HepG2 (cell line): ENCODE measurements around the gene SCGB3A1. TPM values are rescaled to one million over a fixed set of nuclear protein-coding genes. Genes with fewer than 3 reads are reported as not detected.

Experiments
- ATAC-seq: fragments of 200-7000 bp; cut with Tn5 transposase; 3 replicates; pipeline ENCODE4 v1.9.1; 2020; ENCODE audit warnings: mild to moderate bottlenecking, moderate library complexity
- BruUV-seq: library from RNA; stranded (reverse); fragments of 400-500 nt; replicated peaks from 2 replicates; lab custom pipeline; 2021; lab: Mats Ljungman, UMichigan
- CTCF ChIA-PET: fragments of 300-600 bp; formaldehyde crosslinking; extraction: SDS; loops from one replicate; lab custom pipeline; 2021; ENCODE audit warnings: low total read pairs, inconsistent platforms, low intra/inter-chr PET ratio; lab: Yijun Ruan, JAX
- POLR2A ChIA-PET: fragments of 350-600 bp; sonication (Branson Sonifier 250); formaldehyde crosslinking; loops from one replicate; lab custom pipeline; 2020; ENCODE audit warnings: antibody characterized with exemption, inconsistent platforms; lab: Yijun Ruan, JAX
- DNase-seq: peaks from one replicate; pipeline ENCODE4 v3.0.0-alpha.2; 2015; ENCODE audit warnings: low spot score
- FAIRE-seq: peaks from 3 replicates; lab custom pipeline; 2011; peaks lifted over from hg19 to GRCh38; lab: Jason Lieb, UNC
- H2AFZ ChIP-seq: one replicate; pipeline ENCODE4 v1.6.1; 2011; ENCODE audit warnings: low read length, inconsistent platforms
- H3K27ac ChIP-seq: fragments of 300-600 bp; 3 replicates; pipeline ENCODE4 v1.8.0; 2011; ENCODE audit warnings: mixed run types, mild to moderate bottlenecking, mixed read lengths, low read length, inconsistent platforms; ENCODE audit not compliant: insufficient read depth; ENCODE audit errors: extremely low read length
- H3K27me3 ChIP-seq, 2 experiments: fragments of 200-600 bp in 1 of 2; 2 replicates in 1 of 2; 3 replicates in 1 of 2; pipeline versions ENCODE4 v1.6.0 to v1.8.0; 2011; ENCODE audit warnings: low read length in 2 of 2, mild to moderate bottlenecking in 2 of 2, moderate library complexity in 2 of 2, inconsistent platforms in 1 of 2; ENCODE audit not compliant: insufficient read depth in 2 of 2, control insufficient read depth in 1 of 2
- H3K36me3 ChIP-seq, 2 experiments: fragments of 200-600 bp in 1 of 2; replicated peaks in 1 of 2; 2 replicates in 1 of 2; 3 replicates in 1 of 2; pipeline versions ENCODE4 v1.5.1 to v1.8.0; 2011; ENCODE audit warnings: low read length in 2 of 2, inconsistent platforms in 1 of 2; ENCODE audit not compliant: insufficient read depth in 2 of 2, control insufficient read depth in 1 of 2
- H3K4me1 ChIP-seq: 2 replicates; pipeline ENCODE4 v1.5.1; 2012; ENCODE audit warnings: low read length, inconsistent platforms; ENCODE audit not compliant: insufficient read depth
- H3K4me2 ChIP-seq: 2 replicates; pipeline ENCODE4 v1.6.0; 2011; ENCODE audit warnings: low read depth, low read length, inconsistent platforms
- H3K4me3 ChIP-seq, 3 experiments: fragments of 200-600 bp in 1 of 3; sonication (generic), shearing (Covaris generic) in 1 of 3; replicated peaks in 1 of 3; 2 replicates each; pipeline ENCODE4 v1.5.1; 2011 to 2016; ENCODE audit warnings: low read length in 3 of 3, inconsistent platforms in 2 of 3, low read depth in 2 of 3, mild to moderate bottlenecking in 2 of 3, control low read depth in 1 of 3, mixed read lengths in 1 of 3; ENCODE audit not compliant: insufficient read depth in 1 of 3
- H3K79me2 ChIP-seq: one replicate; pipeline ENCODE4 v1.6.1; 2011; ENCODE audit warnings: low read length, inconsistent platforms; ENCODE audit not compliant: insufficient read depth
- H3K9ac ChIP-seq: 2 replicates; pipeline ENCODE4 v1.6.0; 2011; ENCODE audit warnings: mild to moderate bottlenecking, low read depth, low read length, inconsistent platforms; ENCODE audit not compliant: insufficient read depth
- H3K9me3 ChIP-seq: 2 replicates; pipeline ENCODE4 v1.5.1; 2012; ENCODE audit warnings: mild to moderate bottlenecking, low read length
- H4K20me1 ChIP-seq: 2 replicates; pipeline ENCODE4 v1.6.0; 2011; ENCODE audit warnings: inconsistent platforms, mild to moderate bottlenecking, low read length, moderate library complexity; ENCODE audit not compliant: insufficient read depth
- RBAK ChIP-seq: sonication (generic); formaldehyde crosslinking; IDR thresholded peaks from 2 replicates; pipeline ENCODE4 v1.5.1; 2020; ENCODE audit warnings: mild to moderate bottlenecking, missing genetic modification reagents
- SOX5 ChIP-seq: IDR thresholded peaks from 2 replicates; pipeline ENCODE4 v1.6.1; 2016; ENCODE audit warnings: borderline replicate concordance
- ZSCAN9 ChIP-seq: IDR thresholded peaks from 2 replicates; pipeline ENCODE4 v1.6.1; 2016; ENCODE audit warnings: borderline replicate concordance
- WGBS: methylation state at CpG from one replicate; pipeline ENCODE4 v1.1.6; 2017; ENCODE audit warnings: low lambda C conversion rate; 5-methylcytosine and 5-hydroxymethylcytosine counted together
- in situ Hi-C: cut with HindIII; loops from 2 replicates; pipeline ENCODE4 v1.10.0; 2017; ENCODE audit warnings: low pct_unique_long_range_greater_than_20kb; ENCODE audit not compliant: extremely low pct_ligation_motif_present
- intact Hi-C: fragments of 100-400 bp; cut with micrococcal nuclease; formaldehyde crosslinking; loops from one replicate; pipeline ENCODE4 v1.10.0; 2022; ENCODE audit not compliant: unreplicated experiment
- polyA plus RNA-seq, 8 experiments: library from polyadenylated mRNA; depleted of rRNA in 3 of 8; stranded (reverse) in 7 of 8; unstranded in 1 of 8; fragments of >200 nt; fragmentation: Illumina TruSeq in 4 of 8; extraction: Trizol in 4 of 8; gene quantifications; 2 replicates each; pipeline versions ENCODE4 v1.2.1 to v1.2.3, GENCODE V29; 2011 to 2016; ENCODE audit warnings: low read depth in 4 of 8, missing spikeins in 1 of 8, mixed read lengths in 1 of 8; ENCODE audit not compliant: insufficient read depth in 1 of 8
- total RNA-seq, 5 experiments: library from RNA; depleted of rRNA; stranded (reverse); fragments of >200 nt; fragmentation: Illumina TruSeq; extraction: Trizol; gene quantifications; 2 replicates each; pipeline ENCODE4 v1.2.3, GENCODE V29; 2016; ENCODE audit warnings: low read depth in 1 of 5
- TF ChIP-seq, protein P1 (sequence below): sonication (generic); formaldehyde crosslinking; IDR thresholded peaks from 2 replicates; pipeline ENCODE4 v1.5.1; 2020; ENCODE audit warnings: mild to moderate bottlenecking, missing genetic modification reagents, moderate library complexity
- TF ChIP-seq, protein P2 (sequence below): IDR thresholded peaks from 2 replicates; pipeline ENCODE4 v1.6.1; 2016; ENCODE audit warnings: missing compliant biosample characterization, missing genetic modification reagents, borderline replicate concordance
- TF ChIP-seq, protein P3 (sequence below): sonication (generic); formaldehyde crosslinking; IDR thresholded peaks from 2 replicates; pipeline ENCODE4 v1.4.0; 2020; ENCODE audit warnings: missing genetic modification reagents, borderline replicate concordance
- TF ChIP-seq, protein P4 (sequence below): fragments of 450-650 bp; IDR thresholded peaks from 2 replicates; pipeline ENCODE4 v1.6.1; 2016

Gene SCGB3A1
- total and polyA plus RNA-seq, 2 of the 13 experiments (the other 11 are each of a cell fraction or from before 2014, with no cell fraction given), result not detected

DNA sequence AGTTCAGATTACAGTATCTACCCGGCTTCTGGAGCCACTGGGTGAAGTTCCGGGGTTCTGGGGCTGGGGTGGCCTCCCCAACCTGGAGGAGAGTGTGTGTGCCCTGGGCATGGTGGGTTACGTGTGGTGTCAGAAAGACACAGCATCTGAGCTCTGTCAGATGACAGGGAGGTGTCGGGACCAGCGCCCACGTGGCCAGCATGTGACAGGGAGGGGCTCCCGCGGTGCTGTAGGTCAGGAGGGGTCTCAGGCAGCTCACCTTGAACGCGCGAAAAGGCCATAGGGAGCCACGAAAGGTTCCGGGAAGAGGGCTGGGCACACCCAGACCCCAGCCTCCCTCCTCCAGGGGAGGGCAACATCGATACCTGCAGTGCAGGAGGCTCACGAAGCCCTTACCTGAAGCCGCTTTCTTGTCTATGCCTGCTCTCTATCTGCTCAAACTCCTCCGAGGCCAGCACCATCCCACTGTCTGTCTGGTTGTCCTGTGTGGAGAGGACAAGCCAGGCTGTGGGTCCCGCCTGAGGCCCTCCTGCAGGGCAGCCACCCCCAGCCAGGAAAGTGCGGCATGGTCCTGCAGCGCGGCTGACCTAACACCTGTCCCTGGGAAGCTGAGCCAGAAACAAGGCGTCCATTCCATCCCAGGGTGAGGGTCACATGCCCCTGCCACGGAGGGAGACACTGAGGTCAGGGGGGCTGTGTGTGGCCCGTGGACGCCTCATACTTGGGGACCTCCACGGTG lies 17.4 kb upstream of the SCGB3A1 start:
- Histone ChIP-seq H3K27me3 (peaks cover 11 to 68% of the 10 kb centered on the region in 2 experiments), H3K79me2 (no peaks in the 10 kb centered on the region), H3K9me3 (no peaks in the 10 kb centered on the region), H3K4me1 (no peaks in the 10 kb centered on the region), H3K9ac (no peak overlapping the region), H3K36me3 (no peaks in the 10 kb centered on the region), H2AFZ (no peak overlapping the region), H3K4me3 (no peak overlapping the region), H3K27ac (no peak overlapping the region), H3K4me2 (peak overlapping the region; percentile 18; the same call in 1 of the 2 replicates), H4K20me1 (no peaks in the 10 kb centered on the region; the same call in 1 of the 2 replicates)
- DNase-seq (no peak), ATAC-seq (no peak), FAIRE-seq (no peak)
- CTCF ChIA-PET, result no interaction called here
- WGBS, result 53% methylated on average over 14 of the region's 26 CpGs
- POLR2A ChIA-PET, result no interaction called here
- no TSS peak for BruUV-seq
- intact Hi-C loops (no loop called here), in situ Hi-C loops (no loop called here)
- TF ChIP-seq, protein P1, sequence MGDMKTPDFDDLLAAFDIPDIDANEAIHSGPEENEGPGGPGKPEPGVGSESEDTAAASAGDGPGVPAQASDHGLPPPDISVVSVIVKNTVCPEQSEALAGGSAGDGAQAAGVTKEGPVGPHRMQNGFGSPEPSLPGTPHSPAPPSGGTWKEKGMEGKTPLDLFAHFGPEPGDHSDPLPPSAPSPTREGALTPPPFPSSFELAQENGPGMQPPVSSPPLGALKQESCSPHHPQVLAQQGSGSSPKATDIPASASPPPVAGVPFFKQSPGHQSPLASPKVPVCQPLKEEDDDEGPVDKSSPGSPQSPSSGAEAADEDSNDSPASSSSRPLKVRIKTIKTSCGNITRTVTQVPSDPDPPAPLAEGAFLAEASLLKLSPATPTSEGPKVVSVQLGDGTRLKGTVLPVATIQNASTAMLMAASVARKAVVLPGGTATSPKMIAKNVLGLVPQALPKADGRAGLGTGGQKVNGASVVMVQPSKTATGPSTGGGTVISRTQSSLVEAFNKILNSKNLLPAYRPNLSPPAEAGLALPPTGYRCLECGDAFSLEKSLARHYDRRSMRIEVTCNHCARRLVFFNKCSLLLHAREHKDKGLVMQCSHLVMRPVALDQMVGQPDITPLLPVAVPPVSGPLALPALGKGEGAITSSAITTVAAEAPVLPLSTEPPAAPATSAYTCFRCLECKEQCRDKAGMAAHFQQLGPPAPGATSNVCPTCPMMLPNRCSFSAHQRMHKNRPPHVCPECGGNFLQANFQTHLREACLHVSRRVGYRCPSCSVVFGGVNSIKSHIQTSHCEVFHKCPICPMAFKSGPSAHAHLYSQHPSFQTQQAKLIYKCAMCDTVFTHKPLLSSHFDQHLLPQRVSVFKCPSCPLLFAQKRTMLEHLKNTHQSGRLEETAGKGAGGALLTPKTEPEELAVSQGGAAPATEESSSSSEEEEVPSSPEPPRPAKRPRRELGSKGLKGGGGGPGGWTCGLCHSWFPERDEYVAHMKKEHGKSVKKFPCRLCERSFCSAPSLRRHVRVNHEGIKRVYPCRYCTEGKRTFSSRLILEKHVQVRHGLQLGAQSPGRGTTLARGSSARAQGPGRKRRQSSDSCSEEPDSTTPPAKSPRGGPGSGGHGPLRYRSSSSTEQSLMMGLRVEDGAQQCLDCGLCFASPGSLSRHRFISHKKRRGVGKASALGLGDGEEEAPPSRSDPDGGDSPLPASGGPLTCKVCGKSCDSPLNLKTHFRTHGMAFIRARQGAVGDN (CRISPR knock-in tag), result peak; percentile 15; the same call in 1 of the 2 replicates
- TF ChIP-seq SOX5 (CRISPR knock-in tag), result no peak
- TF ChIP-seq, protein P2, sequence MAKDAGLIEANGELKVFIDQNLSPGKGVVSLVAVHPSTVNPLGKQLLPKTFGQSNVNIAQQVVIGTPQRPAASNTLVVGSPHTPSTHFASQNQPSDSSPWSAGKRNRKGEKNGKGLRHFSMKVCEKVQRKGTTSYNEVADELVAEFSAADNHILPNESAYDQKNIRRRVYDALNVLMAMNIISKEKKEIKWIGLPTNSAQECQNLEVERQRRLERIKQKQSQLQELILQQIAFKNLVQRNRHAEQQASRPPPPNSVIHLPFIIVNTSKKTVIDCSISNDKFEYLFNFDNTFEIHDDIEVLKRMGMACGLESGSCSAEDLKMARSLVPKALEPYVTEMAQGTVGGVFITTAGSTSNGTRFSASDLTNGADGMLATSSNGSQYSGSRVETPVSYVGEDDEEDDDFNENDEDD (CRISPR knock-in tag), result no peak
- TF ChIP-seq, protein P3, sequence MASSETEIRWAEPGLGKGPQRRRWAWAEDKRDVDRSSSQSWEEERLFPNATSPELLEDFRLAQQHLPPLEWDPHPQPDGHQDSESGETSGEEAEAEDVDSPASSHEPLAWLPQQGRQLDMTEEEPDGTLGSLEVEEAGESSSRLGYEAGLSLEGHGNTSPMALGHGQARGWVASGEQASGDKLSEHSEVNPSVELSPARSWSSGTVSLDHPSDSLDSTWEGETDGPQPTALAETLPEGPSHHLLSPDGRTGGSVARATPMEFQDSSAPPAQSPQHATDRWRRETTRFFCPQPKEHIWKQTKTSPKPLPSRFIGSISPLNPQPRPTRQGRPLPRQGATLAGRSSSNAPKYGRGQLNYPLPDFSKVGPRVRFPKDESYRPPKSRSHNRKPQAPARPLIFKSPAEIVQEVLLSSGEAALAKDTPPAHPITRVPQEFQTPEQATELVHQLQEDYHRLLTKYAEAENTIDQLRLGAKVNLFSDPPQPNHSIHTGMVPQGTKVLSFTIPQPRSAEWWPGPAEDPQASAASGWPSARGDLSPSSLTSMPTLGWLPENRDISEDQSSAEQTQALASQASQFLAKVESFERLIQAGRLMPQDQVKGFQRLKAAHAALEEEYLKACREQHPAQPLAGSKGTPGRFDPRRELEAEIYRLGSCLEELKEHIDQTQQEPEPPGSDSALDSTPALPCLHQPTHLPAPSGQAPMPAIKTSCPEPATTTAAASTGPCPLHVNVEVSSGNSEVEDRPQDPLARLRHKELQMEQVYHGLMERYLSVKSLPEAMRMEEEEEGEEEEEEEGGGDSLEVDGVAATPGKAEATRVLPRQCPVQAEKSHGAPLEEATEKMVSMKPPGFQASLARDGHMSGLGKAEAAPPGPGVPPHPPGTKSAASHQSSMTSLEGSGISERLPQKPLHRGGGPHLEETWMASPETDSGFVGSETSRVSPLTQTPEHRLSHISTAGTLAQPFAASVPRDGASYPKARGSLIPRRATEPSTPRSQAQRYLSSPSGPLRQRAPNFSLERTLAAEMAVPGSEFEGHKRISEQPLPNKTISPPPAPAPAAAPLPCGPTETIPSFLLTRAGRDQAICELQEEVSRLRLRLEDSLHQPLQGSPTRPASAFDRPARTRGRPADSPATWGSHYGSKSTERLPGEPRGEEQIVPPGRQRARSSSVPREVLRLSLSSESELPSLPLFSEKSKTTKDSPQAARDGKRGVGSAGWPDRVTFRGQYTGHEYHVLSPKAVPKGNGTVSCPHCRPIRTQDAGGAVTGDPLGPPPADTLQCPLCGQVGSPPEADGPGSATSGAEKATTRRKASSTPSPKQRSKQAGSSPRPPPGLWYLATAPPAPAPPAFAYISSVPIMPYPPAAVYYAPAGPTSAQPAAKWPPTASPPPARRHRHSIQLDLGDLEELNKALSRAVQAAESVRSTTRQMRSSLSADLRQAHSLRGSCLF (CRISPR knock-in tag), result no peak
- no peak for TF ChIP-seq RBAK (CRISPR knock-in tag)
- TF ChIP-seq ZSCAN9 (CRISPR knock-in tag), result no peak
- TF ChIP-seq, protein P4, sequence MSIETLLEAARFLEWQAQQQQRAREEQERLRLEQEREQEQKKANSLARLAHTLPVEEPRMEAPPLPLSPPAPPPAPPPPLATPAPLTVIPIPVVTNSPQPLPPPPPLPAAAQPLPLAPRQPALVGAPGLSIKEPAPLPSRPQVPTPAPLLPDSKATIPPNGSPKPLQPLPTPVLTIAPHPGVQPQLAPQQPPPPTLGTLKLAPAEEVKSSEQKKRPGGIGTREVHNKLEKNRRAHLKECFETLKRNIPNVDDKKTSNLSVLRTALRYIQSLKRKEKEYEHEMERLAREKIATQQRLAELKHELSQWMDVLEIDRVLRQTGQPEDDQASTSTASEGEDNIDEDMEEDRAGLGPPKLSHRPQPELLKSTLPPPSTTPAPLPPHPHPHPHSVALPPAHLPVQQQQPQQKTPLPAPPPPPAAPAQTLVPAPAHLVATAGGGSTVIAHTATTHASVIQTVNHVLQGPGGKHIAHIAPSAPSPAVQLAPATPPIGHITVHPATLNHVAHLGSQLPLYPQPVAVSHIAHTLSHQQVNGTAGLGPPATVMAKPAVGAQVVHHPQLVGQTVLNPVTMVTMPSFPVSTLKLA, result peak; percentile 19; the same call in 1 of the 2 replicates
